Neural crest cell (in vitro differentiated cells): ENCODE data around the gene SLC38A2. TPM values are rescaled to one million over a fixed set of nuclear protein-coding genes. Genes with fewer than 3 reads are reported as not detected.

Experiments used
- DNase-seq: peaks from one replicate; pipeline ENCODE4 v3.0.0; 2021; ENCODE audit warnings: low read depth, mixed read lengths, low spot score
- H3K27ac Mint-ChIP-seq: one replicate; pipeline ENCODE4 v1.8.0; 2021; ENCODE audit warnings: mild to moderate bottlenecking, mixed read lengths; ENCODE audit not compliant: unreplicated experiment
- H3K27me3 Mint-ChIP-seq: 2 replicates; pipeline ENCODE4 v1.8.0; 2021; ENCODE audit warnings: low read depth, mild to moderate bottlenecking, mixed read lengths
- H3K36me3 Mint-ChIP-seq: 2 replicates; pipeline ENCODE4 v1.8.0; 2021; ENCODE audit warnings: low read depth, mild to moderate bottlenecking, mixed read lengths
- H3K4me1 Mint-ChIP-seq: 2 replicates; pipeline ENCODE4 v1.8.0; 2021; ENCODE audit warnings: mixed read lengths
- H3K4me3 Mint-ChIP-seq: one replicate; pipeline ENCODE4 v1.8.0; 2021; ENCODE audit warnings: mild to moderate bottlenecking, mixed read lengths
- H3K9me3 Mint-ChIP-seq: 2 replicates; pipeline ENCODE4 v1.8.0; 2021; ENCODE audit warnings: mixed read lengths
- total RNA-seq: library from RNA; stranded (reverse); gene quantifications from 2 replicates; pipeline ENCODE4 v1.2.1, GENCODE V29; 2021
- TF ChIP-seq, protein P1 (sequence below): fragments of 200-600 bp; sonication (generic); conservative IDR thresholded peaks from 2 replicates; pipeline ENCODE4 v1.5.0; 2021; ENCODE audit warnings: antibody characterized with exemption, mild to moderate bottlenecking

SLC38A2 gene
- total RNA-seq, 1 donor from 2014 or later = 186 TPM

DNA sequence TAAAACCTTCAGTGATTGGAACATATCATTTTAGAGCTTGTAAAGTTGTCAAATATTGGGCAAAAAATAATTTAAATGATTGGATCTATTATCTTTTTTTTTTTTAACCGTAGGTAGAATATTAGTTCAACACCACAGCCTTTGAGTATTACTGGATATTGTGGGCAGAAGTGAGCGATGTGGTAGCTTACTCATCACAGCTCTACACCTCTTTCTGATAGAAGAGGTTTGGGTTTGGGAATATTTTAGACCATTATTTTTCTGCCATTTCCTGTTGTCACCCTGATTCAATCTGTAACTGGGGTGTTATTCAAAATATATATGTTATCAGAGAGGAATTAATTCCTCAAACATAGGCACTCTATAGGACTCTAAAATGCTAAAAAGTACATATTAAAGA is 34.8 kb upstream of the SLC38A2 start:
- Mint-ChIP-seq H3K4me3 (no peak overlapping the region), H3K4me1 (peaks cover 6% of the 10 kb centered on the region), H3K27ac (no peak overlapping the region), H3K36me3 (no peaks in the 10 kb centered on the region), H3K27me3 (peaks cover 3% of the 10 kb centered on the region), H3K9me3 (no peaks in the 10 kb centered on the region)
- TF ChIP-seq, protein P1, sequence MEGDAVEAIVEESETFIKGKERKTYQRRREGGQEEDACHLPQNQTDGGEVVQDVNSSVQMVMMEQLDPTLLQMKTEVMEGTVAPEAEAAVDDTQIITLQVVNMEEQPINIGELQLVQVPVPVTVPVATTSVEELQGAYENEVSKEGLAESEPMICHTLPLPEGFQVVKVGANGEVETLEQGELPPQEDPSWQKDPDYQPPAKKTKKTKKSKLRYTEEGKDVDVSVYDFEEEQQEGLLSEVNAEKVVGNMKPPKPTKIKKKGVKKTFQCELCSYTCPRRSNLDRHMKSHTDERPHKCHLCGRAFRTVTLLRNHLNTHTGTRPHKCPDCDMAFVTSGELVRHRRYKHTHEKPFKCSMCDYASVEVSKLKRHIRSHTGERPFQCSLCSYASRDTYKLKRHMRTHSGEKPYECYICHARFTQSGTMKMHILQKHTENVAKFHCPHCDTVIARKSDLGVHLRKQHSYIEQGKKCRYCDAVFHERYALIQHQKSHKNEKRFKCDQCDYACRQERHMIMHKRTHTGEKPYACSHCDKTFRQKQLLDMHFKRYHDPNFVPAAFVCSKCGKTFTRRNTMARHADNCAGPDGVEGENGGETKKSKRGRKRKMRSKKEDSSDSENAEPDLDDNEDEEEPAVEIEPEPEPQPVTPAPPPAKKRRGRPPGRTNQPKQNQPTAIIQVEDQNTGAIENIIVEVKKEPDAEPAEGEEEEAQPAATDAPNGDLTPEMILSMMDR = no peak
- DNase-seq = no peak

DNA sequence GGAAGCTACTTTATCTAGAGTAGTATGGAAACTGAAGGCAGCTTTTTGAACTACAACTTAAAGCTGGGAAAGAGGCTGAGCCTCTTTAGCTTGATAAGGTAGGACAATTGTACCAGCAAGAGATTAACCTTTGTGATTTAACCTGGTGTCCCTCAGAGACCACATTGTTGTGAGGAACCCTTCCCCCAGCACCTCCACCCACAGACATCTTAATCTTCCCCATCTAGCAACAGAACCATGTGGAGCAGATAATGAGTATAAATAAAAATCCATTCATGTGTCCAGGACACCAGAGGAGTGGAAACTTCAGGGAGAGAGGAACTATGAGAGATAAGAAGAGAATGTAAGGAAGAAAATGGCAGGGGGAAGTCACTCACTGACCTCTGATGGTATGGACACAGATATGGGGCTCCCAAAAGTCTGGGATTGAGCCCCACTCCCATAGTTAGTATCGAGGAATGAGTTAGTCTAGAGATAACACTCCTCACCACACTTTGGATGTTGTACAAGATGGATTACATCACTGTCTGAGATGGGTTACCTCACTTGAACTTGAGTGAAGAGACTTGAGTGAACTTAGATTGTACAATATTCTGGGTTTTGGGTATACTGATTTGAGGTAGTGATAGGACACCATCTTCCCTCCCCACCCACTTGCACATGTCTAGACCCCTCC is 33.9 kb upstream of the SLC38A2 start:
- Mint-ChIP-seq H3K36me3 (no peaks in the 10 kb centered on the region), H3K4me1 (peaks cover 6% of the 10 kb centered on the region), H3K27ac (no peak overlapping the region), H3K27me3 (peaks cover under 1% of the 10 kb centered on the region), H3K9me3 (no peaks in the 10 kb centered on the region), H3K4me3 (no peak overlapping the region)
- no peak for DNase-seq
- TF ChIP-seq, protein P1 = no peak

DNA sequence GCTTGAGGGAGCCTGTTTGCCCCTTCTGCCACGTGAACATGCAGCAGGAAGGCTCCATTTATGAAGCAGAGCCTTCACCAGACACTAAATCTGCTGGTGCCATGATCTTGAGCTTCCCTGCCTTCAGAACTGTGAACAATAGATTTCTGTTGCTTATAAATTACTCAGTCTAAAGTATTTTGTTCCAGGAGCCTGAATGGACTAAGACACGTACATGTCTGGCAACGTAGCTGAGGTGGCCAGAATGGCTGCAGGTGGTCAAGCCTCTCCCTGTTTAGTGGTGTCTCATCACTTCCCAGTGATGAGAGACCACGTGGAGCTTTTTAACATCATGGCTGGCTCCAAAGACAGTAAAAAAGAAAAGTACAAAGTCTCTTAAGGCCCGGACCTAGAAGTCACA is 32.2 kb upstream of the SLC38A2 start:
- peaks cover 6% of the 10 kb centered on the region for H3K4me1 Mint-ChIP-seq
- no peaks in the 10 kb centered on the region for H3K9me3 Mint-ChIP-seq

DNA sequence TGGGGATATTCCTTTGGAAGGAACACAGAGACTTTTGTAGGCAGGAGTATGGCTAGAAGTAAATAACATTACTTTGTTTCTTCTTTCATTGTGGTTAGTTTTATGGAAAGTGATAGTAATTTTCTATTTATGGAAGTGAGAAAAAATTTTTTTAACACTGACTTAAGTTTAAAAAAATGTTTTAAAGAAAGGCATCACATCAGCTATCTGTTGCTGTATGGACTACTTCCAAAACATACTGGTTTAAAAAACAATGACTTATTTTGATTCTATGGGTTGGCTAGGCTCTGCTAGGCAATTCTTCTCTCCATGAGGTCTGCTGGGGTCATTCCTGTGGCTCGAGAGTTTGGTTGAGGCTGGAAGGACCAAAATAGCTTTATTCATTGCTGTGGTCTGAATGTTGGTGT is 31.7 kb upstream of the SLC38A2 start:
- H3K27ac Mint-ChIP-seq = no peak overlapping the region
- no peaks in the 10 kb centered on the region for H3K9me3 Mint-ChIP-seq
- TF ChIP-seq, protein P1 = no peak
- no peaks in the 10 kb centered on the region for H3K36me3 Mint-ChIP-seq
- H3K4me1 Mint-ChIP-seq = peaks cover 6% of the 10 kb centered on the region
- no peaks in the 10 kb centered on the region for H3K27me3 Mint-ChIP-seq
- no peak overlapping the region for H3K4me3 Mint-ChIP-seq
- no peak for DNase-seq

More for the DNA sequence above, 32.2 kb upstream of the SLC38A2 start:
- no peak for DNase-seq
- no peaks in the 10 kb centered on the region for H3K36me3 Mint-ChIP-seq
- TF ChIP-seq, protein P1 = no peak
- no peak overlapping the region for H3K27ac Mint-ChIP-seq
- H3K4me3 Mint-ChIP-seq = no peak overlapping the region
- H3K27me3 Mint-ChIP-seq = no peaks in the 10 kb centered on the region

DNA sequence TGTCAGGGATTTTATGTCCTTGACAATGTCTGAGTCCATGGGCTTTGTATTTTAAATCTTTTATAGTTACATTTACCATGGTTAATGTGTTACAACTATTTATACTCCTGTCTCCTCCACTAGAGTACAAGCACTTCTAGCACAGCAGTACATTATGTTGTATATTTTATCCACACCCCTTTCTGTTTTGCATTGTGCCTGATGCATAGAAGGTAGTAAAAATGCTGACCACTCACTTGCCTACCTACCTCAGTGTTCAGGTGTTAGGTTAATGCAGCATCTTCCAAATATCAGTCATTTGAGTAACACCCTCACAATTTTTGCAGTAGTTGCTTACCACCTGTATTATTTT is 31.1 kb upstream of the SLC38A2 start:
- no peaks in the 10 kb centered on the region for H3K27me3 Mint-ChIP-seq
- H3K36me3 Mint-ChIP-seq = no peaks in the 10 kb centered on the region
- H3K27ac Mint-ChIP-seq = no peak overlapping the region
- H3K4me1 Mint-ChIP-seq = peaks cover 6% of the 10 kb centered on the region
- no peaks in the 10 kb centered on the region for H3K9me3 Mint-ChIP-seq
- DNase-seq = no peak
- TF ChIP-seq, protein P1 = no peak
- no peak overlapping the region for H3K4me3 Mint-ChIP-seq
